Subcutaneous adipose tissue (tissue), 4 donors: ENCODE results near the gene WWP2. TPM values are rescaled to one million over a fixed set of nuclear protein-coding genes. Genes with fewer than 3 reads are reported as not detected.

Experiments
- CTCF ChIP-seq: fragments of 450-650 bp; IDR thresholded peaks from one replicate; pipeline ENCODE4 v1.5.1; 2016; ENCODE audit warnings: low read depth, mild to moderate bottlenecking, control low read depth, antibody characterized with exemption, moderate library complexity
- total RNA-seq, 4 donors: library from RNA; depleted of rRNA; stranded (reverse); fragments of >200 nt; gene quantifications; one replicate each; pipeline ENCODE4 v1.1.0, GENCODE V29; 2016

WWP2 gene
- total RNA-seq, 4 donors from 2014 or later = 20.2 to 48.7 (median 34.7) TPM

- no peak for TF ChIP-seq CTCF
These were observed 9.5 kb downstream of the WWP2 start for GRCh38 chr16:69771651-69771967.

- TF ChIP-seq CTCF = no peak
These were observed 11.3 kb downstream of the WWP2 start for GRCh38 chr16:69773260-69773947.

GRCh38 chr16:69775563-69775962 lies 13.4 kb downstream of the WWP2 start:
- no peak for TF ChIP-seq CTCF

GRCh38 chr16:69779724-69780123 lies 17.6 kb downstream of the WWP2 start:
- TF ChIP-seq CTCF = no peak

GRCh38 chr16:69781118-69781517 lies 19.0 kb downstream of the WWP2 start:
- TF ChIP-seq CTCF = no peak

- TF ChIP-seq CTCF = no peak
These were observed 22.5 kb downstream of the WWP2 start for GRCh38 chr16:69784586-69784985.

- no peak for TF ChIP-seq CTCF
These were observed 25.8 kb downstream of the WWP2 start for GRCh38 chr16:69787883-69788282.
